ENCODE measurements around the gene TLR5. TPM values are rescaled to one million over a fixed set of nuclear protein-coding genes. Genes with fewer than 3 reads are reported as not detected.
A peak's percentile ranks its signal among the peaks of the same experiment; 100 is the strongest.

The TLR5 gene
- total and polyA plus RNA-seq, 12 donors, result 0.45 to 5.0 (median 1.5) TPM

DNA sequence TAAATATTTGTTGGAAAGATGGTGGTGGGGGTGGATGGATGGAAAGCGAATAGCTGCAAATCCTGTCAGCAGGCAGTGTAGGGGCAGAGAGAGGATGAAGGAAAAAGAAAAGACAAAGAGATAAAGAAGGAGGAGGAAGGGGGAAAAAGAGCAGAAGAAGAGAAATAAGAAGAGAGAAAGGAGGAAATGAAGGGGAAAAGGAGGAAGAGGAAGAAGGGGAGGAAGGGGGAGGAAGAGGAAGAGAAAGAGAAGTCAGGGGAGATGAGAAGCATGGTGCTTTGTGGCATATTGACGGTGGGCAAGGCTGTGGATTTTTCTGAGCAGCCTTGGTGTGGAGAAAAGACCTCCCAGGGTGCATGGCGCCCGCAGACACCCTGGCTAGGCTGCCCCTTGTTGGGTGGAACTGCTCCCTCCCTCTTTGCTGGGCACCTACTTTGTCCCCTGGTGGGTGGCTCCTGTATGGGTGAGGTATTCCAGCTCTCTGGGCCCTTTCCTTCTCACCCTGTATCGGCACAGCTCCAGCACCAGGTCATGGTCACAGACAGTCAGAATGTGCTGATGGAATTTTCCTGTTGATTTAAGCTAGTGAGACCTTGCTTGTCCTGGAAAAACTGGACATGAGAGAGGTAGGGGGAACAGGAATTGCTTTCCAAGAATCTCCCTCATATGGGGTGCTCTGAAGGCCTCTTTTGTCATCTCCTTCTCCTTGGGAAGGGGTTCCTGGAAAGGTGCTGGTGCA lies 45.7 kb upstream of the TLR5 start:
- Histone ChIP-seq H3K4me3 (no peak overlapping the region), H3K9me3 (no peaks in the 10 kb centered on the region), H3K27me3 (no peaks in the 10 kb centered on the region), H3K36me3 (no peaks in the 10 kb centered on the region), H3K4me1 (peaks cover 0 to 4% (median 0%) of the 10 kb centered on the region in 9 donors), H3K27ac (no peak overlapping the region)
- intact Hi-C loops (cut with DNase I), result no loop called here
- TF ChIP-seq, protein P1, sequence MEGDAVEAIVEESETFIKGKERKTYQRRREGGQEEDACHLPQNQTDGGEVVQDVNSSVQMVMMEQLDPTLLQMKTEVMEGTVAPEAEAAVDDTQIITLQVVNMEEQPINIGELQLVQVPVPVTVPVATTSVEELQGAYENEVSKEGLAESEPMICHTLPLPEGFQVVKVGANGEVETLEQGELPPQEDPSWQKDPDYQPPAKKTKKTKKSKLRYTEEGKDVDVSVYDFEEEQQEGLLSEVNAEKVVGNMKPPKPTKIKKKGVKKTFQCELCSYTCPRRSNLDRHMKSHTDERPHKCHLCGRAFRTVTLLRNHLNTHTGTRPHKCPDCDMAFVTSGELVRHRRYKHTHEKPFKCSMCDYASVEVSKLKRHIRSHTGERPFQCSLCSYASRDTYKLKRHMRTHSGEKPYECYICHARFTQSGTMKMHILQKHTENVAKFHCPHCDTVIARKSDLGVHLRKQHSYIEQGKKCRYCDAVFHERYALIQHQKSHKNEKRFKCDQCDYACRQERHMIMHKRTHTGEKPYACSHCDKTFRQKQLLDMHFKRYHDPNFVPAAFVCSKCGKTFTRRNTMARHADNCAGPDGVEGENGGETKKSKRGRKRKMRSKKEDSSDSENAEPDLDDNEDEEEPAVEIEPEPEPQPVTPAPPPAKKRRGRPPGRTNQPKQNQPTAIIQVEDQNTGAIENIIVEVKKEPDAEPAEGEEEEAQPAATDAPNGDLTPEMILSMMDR (IDR thresholded peaks at IDR 0.05), result no peak
- no peak for ATAC-seq
- WGBS, 2 donors, result 75 to 87% methylated on average over 5 of the region's 5 CpGs
- DNase-seq, result no peak

DNA sequence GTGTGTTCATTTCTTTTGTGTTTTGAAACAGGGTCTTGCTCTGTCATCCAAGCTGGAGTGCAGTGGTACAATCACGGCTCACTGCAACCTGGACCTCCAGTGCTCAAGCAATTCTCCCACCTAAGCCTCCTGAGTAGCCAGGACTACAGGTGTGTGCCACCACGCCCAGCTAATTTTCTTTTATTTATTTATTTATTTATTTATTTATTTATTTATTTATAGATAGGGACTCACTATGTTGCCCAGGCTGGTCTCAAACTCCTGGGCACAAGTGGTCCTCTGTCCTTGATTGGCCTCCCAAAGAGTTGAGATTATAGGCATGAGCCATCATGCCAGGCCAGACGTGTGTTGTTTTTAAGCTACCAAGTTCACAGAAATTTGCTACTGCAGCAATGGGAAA lies 43.8 kb upstream of the TLR5 start:
- WGBS, 2 donors, result 80 to 96% methylated on average over 3 of the region's 3 CpGs
- no peaks in the 10 kb centered on the region for H3K36me3 ChIP-seq
- intact Hi-C loops (cut with DNase I), result no loop called here
- no peak overlapping the region for H3K27ac ChIP-seq
- no peak overlapping the region for H3K4me3 ChIP-seq
- TF ChIP-seq, protein P1 (IDR thresholded peaks at IDR 0.05), result no peak
- ATAC-seq (no peak), DNase-seq (no peak)
- H3K27me3 ChIP-seq, result no peaks in the 10 kb centered on the region
- H3K4me1 ChIP-seq, result peaks cover 0 to 4% (median 0%) of the 10 kb centered on the region in 9 donors
- no peaks in the 10 kb centered on the region for H3K9me3 ChIP-seq

DNA sequence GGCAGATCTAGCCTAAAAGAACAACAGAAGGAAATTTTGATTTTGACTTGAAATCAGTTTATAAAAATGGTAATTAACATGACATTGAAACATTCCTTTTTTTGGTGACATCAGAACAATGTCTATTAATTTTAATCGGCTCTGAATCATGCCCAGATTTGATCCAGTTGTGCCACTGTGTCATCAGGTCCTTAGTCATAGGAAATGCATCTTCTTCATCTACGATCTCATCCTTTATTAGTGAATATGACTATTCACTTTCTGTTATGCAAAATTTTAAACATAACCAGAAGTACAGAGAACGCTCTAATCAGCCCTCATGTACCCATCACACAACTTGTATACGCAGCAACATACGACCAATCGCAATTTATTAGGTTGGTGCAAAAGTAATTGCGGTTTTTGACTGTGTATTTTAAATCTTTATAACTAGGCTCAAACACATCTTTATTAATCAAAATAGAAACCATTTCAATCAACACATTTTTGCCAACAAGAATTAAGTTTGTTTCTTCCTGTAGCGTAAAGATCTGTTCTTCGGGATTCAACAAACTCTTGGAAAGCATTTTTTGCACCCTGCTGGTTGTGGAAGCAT lies 40.3 kb upstream of the TLR5 start:
- ATAC-seq, result no peak
- no peak overlapping the region for H3K27ac ChIP-seq
- peaks cover 0 to 28% (median 10%) of the 10 kb centered on the region in 9 donors for H3K4me1 ChIP-seq
- 91 to 95% methylated on average over 9 of the region's 9 CpGs for WGBS, 2 donors
- intact Hi-C loops (cut with DNase I), result no loop called here
- no peak overlapping the region for H3K4me3 ChIP-seq
- no peaks in the 10 kb centered on the region for H3K27me3 ChIP-seq
- no peaks in the 10 kb centered on the region for H3K36me3 ChIP-seq
- DNase-seq, result no peak
- no peaks in the 10 kb centered on the region for H3K9me3 ChIP-seq
- TF ChIP-seq, protein P1 (IDR thresholded peaks at IDR 0.05), result no peak

DNA sequence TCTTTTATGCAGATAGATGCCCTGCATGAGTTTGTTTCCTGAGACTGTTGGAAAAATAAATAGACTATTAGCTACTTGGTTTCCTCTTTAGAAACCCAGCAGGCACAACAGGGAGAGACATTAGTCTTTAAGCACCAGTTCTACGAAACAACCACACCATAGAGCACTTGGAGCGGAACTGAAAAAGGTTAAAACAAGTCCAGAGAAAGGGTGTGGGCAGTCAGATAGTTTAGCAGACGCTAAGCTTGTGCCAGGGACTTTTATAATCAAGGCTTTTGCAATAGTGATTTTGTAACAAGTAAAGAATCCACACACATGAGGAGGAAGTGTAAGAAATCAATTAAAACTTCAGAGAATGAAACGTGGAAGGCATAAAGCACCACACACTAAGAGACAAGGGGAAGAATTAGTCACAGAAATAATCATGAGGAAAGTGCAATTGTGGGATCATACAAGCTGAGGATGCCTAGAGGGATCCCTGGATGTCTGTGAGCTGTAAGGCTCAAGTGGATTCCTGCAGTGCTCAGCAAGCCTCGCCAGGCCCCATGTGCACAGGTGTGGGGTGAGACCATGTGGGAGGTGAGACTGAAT lies 37.8 kb upstream of the TLR5 start:
- Histone ChIP-seq H3K36me3 (no peaks in the 10 kb centered on the region), H3K4me1 (peaks cover 0 to 53% (median 10%) of the 10 kb centered on the region in 9 donors), H3K27ac (peak overlapping the region in 3 of 10 donors; percentile 17 to 71 (median 44)), H3K27me3 (no peaks in the 10 kb centered on the region), H3K9me3 (no peaks in the 10 kb centered on the region), H3K4me3 (no peak overlapping the region)
- 58 to 65% methylated on average over 5 of the region's 5 CpGs for WGBS, 2 donors
- TF ChIP-seq, protein P1 (IDR thresholded peaks at IDR 0.05), result no peak
- peak; percentile 70 to 90 (median 80) for ATAC-seq
- intact Hi-C loops (cut with DNase I), result no loop called here
- DNase-seq, result peak in 1 of 2 donors; percentile 23

All from heart right ventricle (tissue), 16 donors.